Panc1 (cell line): ENCODE results near the gene IL36G. TPM values are rescaled to one million over a fixed set of nuclear protein-coding genes. Genes with fewer than 3 reads are reported as not detected.

Experiments
- ATAC-seq: fragments of 200-7000 bp; cut with Tn5 transposase; 2 replicates; pipeline ENCODE4 v1.9.1; 2020; ENCODE audit warnings: mild to moderate bottlenecking, moderate library complexity
- BruUV-seq: library from RNA; stranded (reverse); fragments of 400-500 nt; replicated peaks from 2 replicates; lab custom pipeline; 2021; lab: Mats Ljungman, UMichigan
- CTCF ChIA-PET: fragments of 300-600 bp; sonication (Branson Sonifier 250); formaldehyde crosslinking; loops from one replicate; lab custom pipeline; 2022; ENCODE audit warnings: antibody characterized with exemption; lab: Charles Lee
- POLR2A ChIA-PET: fragments of 300-600 bp; sonication (Branson Sonifier 250); formaldehyde crosslinking; loops from one replicate; lab custom pipeline; 2022; ENCODE audit warnings: antibody characterized with exemption; lab: Charles Lee
- DNase-seq: peaks from one replicate; pipeline ENCODE4 v3.0.0-alpha.2; 2010; ENCODE audit warnings: low read depth, low spot score
- H3K27ac ChIP-seq: 2 replicates; pipeline ENCODE4 v1.5.1; 2011; ENCODE audit warnings: mild to moderate bottlenecking, low read length, inconsistent platforms
- H3K27me3 ChIP-seq: fragments of 200-500 bp; sonication (Bioruptor generic); 2 replicates; pipeline ENCODE4 v1.6.0; 2014; ENCODE audit warnings: low read length, inconsistent platforms; ENCODE audit not compliant: control insufficient read depth, insufficient read depth
- H3K36me3 ChIP-seq: fragments of 200-500 bp; sonication (Bioruptor generic); 2 replicates; pipeline ENCODE4 v1.5.1; 2014; ENCODE audit warnings: inconsistent platforms, mild to moderate bottlenecking, low read length, moderate library complexity; ENCODE audit not compliant: control insufficient read depth, insufficient read depth
- H3K4me1 ChIP-seq: 2 replicates; pipeline ENCODE4 v1.5.1; 2011; ENCODE audit warnings: inconsistent platforms, mild to moderate bottlenecking, low read length, moderate library complexity; ENCODE audit not compliant: control insufficient read depth, insufficient read depth
- H3K4me3 ChIP-seq, 2 experiments: 2 replicates each; pipeline ENCODE4 v1.5.1; 2011 to 2012; ENCODE audit warnings: low read depth in 2 of 2, low read length in 2 of 2, mild to moderate bottlenecking in 2 of 2, inconsistent platforms in 1 of 2, moderate library complexity in 1 of 2
- H3K9me3 ChIP-seq: fragments of 200-500 bp; sonication (Bioruptor generic); 2 replicates; pipeline ENCODE4 v1.5.1; 2014; ENCODE audit warnings: low read depth, mild to moderate bottlenecking, inconsistent platforms, low read length, moderate library complexity; ENCODE audit not compliant: control insufficient read depth, insufficient read depth
- CTCF ChIP-seq: fragments of 450-650 bp; IDR thresholded peaks from 2 replicates; pipeline ENCODE4 v1.5.1; 2017; ENCODE audit warnings: mild to moderate bottlenecking
- POLR2AphosphoS5 ChIP-seq: IDR thresholded peaks from 2 replicates; pipeline ENCODE4 v1.6.1; 2012; ENCODE audit warnings: mild to moderate bottlenecking, low read depth, low read length, moderate library complexity
- REST ChIP-seq, 2 experiments: IDR thresholded peaks; 2 replicates each; pipeline ENCODE4 v1.6.1; 2011 to 2012; ENCODE audit warnings: low read depth in 2 of 2, control low read depth in 1 of 2, low read length in 1 of 2, mild to moderate bottlenecking in 1 of 2, moderate library complexity in 1 of 2; ENCODE audit not compliant: insufficient read depth in 1 of 2
- SIN3A ChIP-seq: IDR thresholded peaks from 2 replicates; pipeline ENCODE4 v1.6.1; 2012; ENCODE audit warnings: low read depth, mild to moderate bottlenecking, low read length, moderate library complexity, borderline replicate concordance; ENCODE audit not compliant: insufficient read depth
- TCF7L2 ChIP-seq: IDR thresholded peaks from 2 replicates; pipeline ENCODE4 v1.6.1; 2011; ENCODE audit warnings: mild to moderate bottlenecking, low read depth, low read length, inconsistent platforms
- in situ Hi-C: cut with HindIII; loops from 2 replicates; pipeline ENCODE4 v1.10.0; 2016; ENCODE audit warnings: low sequenced_read_pairs, low pct_unique_long_range_greater_than_20kb
- intact Hi-C: fragments of 100-400 bp; cut with micrococcal nuclease; formaldehyde crosslinking; loops from one replicate; pipeline ENCODE4 v1.10.0; 2022; ENCODE audit not compliant: unreplicated experiment
- total RNA-seq: library from RNA; stranded (reverse); gene quantifications from one replicate; pipeline ENCODE4 v1.2.1, GENCODE V29; 2021; ENCODE audit not compliant: unreplicated experiment

The IL36G gene
- total RNA-seq, 1 experiment from 2014 or later: not detected

GRCh38 chr2:113005030-113005509 is 27.3 kb downstream of the IL36G start, which contains the start of gene IL36A:
Gene IL36A (plus strand): TSS chr2:113005459. CDS start chr2:113005872, 413 bp downstream.
- no peak for ATAC-seq
- BruUV-seq: no TSS peak
- DNase-seq: no peak
- ChIA-PET POLR2A (no interaction called here), CTCF (no interaction called here)
- in situ Hi-C loops: no loop called here
- Histone ChIP-seq H3K27ac (no peak within 1 kb of the TSS), H3K27me3 (no peaks in the 10 kb centered on the region), H3K36me3 (no peaks in the 10 kb centered on the region), H3K4me1 (no peaks in the 10 kb centered on the region), H3K9me3 (peaks cover 3% of the 10 kb centered on the region; the same call in 1 of the 2 replicates), H3K4me3 (no peak within 1 kb of the TSS)
- no peak for TF ChIP-seq REST (IDR thresholded peaks at IDR 0.05; ENCODE audit: insufficient read depth in 1 of 2, low read depth in 2 of 2, low read length in 1 of 2)
- TF ChIP-seq SIN3A: no peak
- no peak for TF ChIP-seq POLR2AphosphoS5
- TF ChIP-seq TCF7L2: no peak
- TF ChIP-seq CTCF: no peak
- intact Hi-C loops: no loop called here

- Histone ChIP-seq H3K9me3 (no peaks in the 10 kb centered on the region), H3K27ac (no peak overlapping the region), H3K36me3 (no peaks in the 10 kb centered on the region), H3K27me3 (no peaks in the 10 kb centered on the region), H3K4me1 (no peaks in the 10 kb centered on the region), H3K4me3 (no peak overlapping the region)
- ChIA-PET POLR2A (no interaction called here), CTCF (no interaction called here)
- DNase-seq (no peak), ATAC-seq (no peak)
- in situ Hi-C loops: no loop called here
- BruUV-seq: no TSS peak
- intact Hi-C loops: no loop called here
- TF ChIP-seq CTCF (no peak), SIN3A (no peak), POLR2AphosphoS5 (no peak)
These were observed 29.4 kb downstream of the IL36G start for GRCh38 chr2:113007250-113007649.
